ENCODE data around the gene PBX3.

Gene PBX3

DNA sequence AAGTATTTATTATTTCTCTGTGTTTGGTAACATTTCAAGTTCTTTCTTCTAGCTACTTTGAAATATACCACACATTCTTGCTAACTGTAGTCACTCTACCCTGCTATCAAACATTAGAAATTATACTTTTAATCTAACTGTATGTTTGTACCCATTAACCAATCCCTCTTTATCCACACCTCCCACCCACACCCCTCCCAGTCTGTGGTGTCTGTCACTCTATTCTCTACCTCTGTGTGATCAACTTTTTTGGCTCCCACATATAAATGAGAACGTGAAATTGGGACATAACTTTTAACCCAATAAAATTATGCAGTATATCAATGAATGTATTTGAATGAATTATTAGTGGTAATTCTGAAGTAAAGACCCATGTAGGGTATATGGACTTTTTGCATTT, 79.7 kb downstream of the PBX3 start:
- Histone ChIP-seq H3K18ac (ENCODE audit: low read length) (no peak overlapping the region), H3K9ac (ENCODE audit: low read length) (no peak overlapping the region)
- no CpG with 5 or more reads among the region's 1 CpG for WGBS (ENCODE audit: extremely low coverage, insufficient coverage, low lambda C conversion rate)

DNA sequence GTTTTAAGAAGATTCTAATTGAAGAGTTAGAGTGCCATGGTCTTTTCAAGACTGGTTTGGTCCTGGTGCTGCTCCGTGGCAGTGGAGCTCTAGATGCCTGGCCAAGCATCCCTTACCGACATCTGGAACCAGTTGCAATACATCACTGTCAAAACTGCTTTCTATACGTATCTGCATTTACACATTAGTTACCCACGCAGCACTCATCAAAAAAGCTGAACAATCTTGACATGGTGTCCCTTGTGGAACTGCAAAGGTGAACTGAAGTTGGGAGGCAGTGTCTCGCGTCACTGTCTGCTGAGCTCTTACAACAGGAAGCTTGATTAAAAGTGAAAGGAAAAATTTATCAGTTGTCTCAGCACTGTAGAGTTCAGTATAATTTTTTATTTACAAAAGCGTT, 82.6 kb downstream of the PBX3 start:
- Histone ChIP-seq H4K8ac (ENCODE audit: low read depth, low read length) (no peak overlapping the region), H3K56ac (ENCODE audit: low read length) (no peak overlapping the region), H3K79me2 (ENCODE audit: control insufficient read depth, insufficient read depth, low read length) (peaks cover 4% of the 10 kb centered on the region), H3K4me1 (ENCODE audit: control insufficient read depth, low read depth, low read length) (no peaks in the 10 kb centered on the region), H3K4me2 (ENCODE audit: low read length) (no peak overlapping the region), H3K4me3 (ENCODE audit: low read length) (no peak overlapping the region), H2BK120ac (ENCODE audit: low read depth, low read length) (no peak overlapping the region), H3K4ac (ENCODE audit: low read depth, low read length) (no peak overlapping the region), H2BK5ac (ENCODE audit: low read length) (no peak overlapping the region), H3K9ac (ENCODE audit: low read length) (no peak overlapping the region), H3K36me3 (ENCODE audit: control insufficient read depth, insufficient read depth, low read length) (no peaks in the 10 kb centered on the region), H2AK5ac (ENCODE audit: low read length) (no peak overlapping the region), H3K79me1 (ENCODE audit: low read length) (peaks cover 5% of the 10 kb centered on the region), H3K18ac (ENCODE audit: low read length) (no peak overlapping the region), H3K23ac (ENCODE audit: low read length) (no peak overlapping the region), H3K27ac (ENCODE audit: low read depth, low read length) (no peak overlapping the region), H2BK15ac (replicated peaks; ENCODE audit: low read depth) (no peak overlapping the region), H4K5ac (ENCODE audit: low read length) (no peak overlapping the region), H3K27me3 (ENCODE audit: insufficient read depth, low read length, poor library complexity) (no peaks in the 10 kb centered on the region)
- 100% methylated on average over 1 of the region's 7 CpGs for WGBS (ENCODE audit: extremely low coverage, insufficient coverage, low lambda C conversion rate)
- no peak for DNase-seq

More for the DNA sequence above, 79.7 kb downstream of the PBX3 start:
- H3K4me2 ChIP-seq (ENCODE audit: low read length), result no peak overlapping the region
- H2BK120ac ChIP-seq (ENCODE audit: low read depth, low read length), result no peak overlapping the region
- H4K5ac ChIP-seq (ENCODE audit: low read length), result no peak overlapping the region
- no peak overlapping the region for H2BK15ac ChIP-seq (replicated peaks; ENCODE audit: low read depth)
- H3K79me1 ChIP-seq (ENCODE audit: low read length), result peaks cover 2% of the 10 kb centered on the region
- no peak for DNase-seq
- H3K23ac ChIP-seq (ENCODE audit: low read length), result no peak overlapping the region
- H3K27me3 ChIP-seq (ENCODE audit: insufficient read depth, low read length, poor library complexity), result no peaks in the 10 kb centered on the region
- no peak overlapping the region for H2AK5ac ChIP-seq (ENCODE audit: low read length)
- H3K4me3 ChIP-seq (ENCODE audit: low read length), result no peak overlapping the region
- no peak overlapping the region for H4K8ac ChIP-seq (ENCODE audit: low read depth, low read length)
- no peak overlapping the region for H2BK5ac ChIP-seq (ENCODE audit: low read length)
- no peaks in the 10 kb centered on the region for H3K4me1 ChIP-seq (ENCODE audit: control insufficient read depth, low read depth, low read length)
- no peak overlapping the region for H3K4ac ChIP-seq (ENCODE audit: low read depth, low read length)
- no peak overlapping the region for H3K27ac ChIP-seq (ENCODE audit: low read depth, low read length)
- no peaks in the 10 kb centered on the region for H3K36me3 ChIP-seq (ENCODE audit: control insufficient read depth, insufficient read depth, low read length)
- H3K56ac ChIP-seq (ENCODE audit: low read length), result no peak overlapping the region
- peaks cover 4% of the 10 kb centered on the region for H3K79me2 ChIP-seq (ENCODE audit: control insufficient read depth, insufficient read depth, low read length)

DNA sequence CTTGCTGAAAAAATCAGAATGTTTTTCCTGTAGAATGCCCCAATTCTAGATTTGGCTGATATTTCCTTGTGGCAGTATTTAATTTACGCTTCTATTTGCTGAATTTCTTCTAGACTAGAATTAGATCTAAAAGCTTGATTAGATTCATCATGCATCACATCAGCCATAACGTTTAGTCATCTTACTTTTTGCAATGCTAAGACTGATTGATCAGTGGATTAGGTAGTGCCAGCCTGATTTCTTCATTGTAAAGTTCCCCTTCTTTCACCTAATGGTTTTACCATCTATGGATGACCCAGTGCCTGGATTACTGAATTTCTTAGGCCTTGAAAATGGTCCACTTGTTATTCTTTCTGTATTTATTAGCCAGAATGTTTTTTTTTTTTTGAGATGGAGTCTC, 83.9 kb downstream of the PBX3 start:
- Histone ChIP-seq H2BK15ac (replicated peaks; ENCODE audit: low read depth) (no peak overlapping the region), H4K5ac (ENCODE audit: low read length) (no peak overlapping the region), H3K4ac (ENCODE audit: low read depth, low read length) (no peak overlapping the region), H4K8ac (ENCODE audit: low read depth, low read length) (no peak overlapping the region), H2BK120ac (ENCODE audit: low read depth, low read length) (no peak overlapping the region), H3K27ac (ENCODE audit: low read depth, low read length) (no peak overlapping the region), H3K36me3 (ENCODE audit: control insufficient read depth, insufficient read depth, low read length) (no peaks in the 10 kb centered on the region), H3K4me1 (ENCODE audit: control insufficient read depth, low read depth, low read length) (no peaks in the 10 kb centered on the region), H2AK5ac (ENCODE audit: low read length) (no peak overlapping the region), H3K79me2 (ENCODE audit: control insufficient read depth, insufficient read depth, low read length) (peaks cover 4% of the 10 kb centered on the region), H3K4me3 (ENCODE audit: low read length) (no peak overlapping the region), H3K79me1 (ENCODE audit: low read length) (peaks cover 5% of the 10 kb centered on the region), H3K23ac (ENCODE audit: low read length) (no peak overlapping the region), H3K27me3 (ENCODE audit: insufficient read depth, low read length, poor library complexity) (no peaks in the 10 kb centered on the region), H3K9ac (ENCODE audit: low read length) (no peak overlapping the region), H2BK5ac (ENCODE audit: low read length) (no peak overlapping the region), H3K56ac (ENCODE audit: low read length) (no peak overlapping the region), H3K18ac (ENCODE audit: low read length) (no peak overlapping the region), H3K4me2 (ENCODE audit: low read length) (no peak overlapping the region)
- DNase-seq, result no peak
- no CpG with 5 or more reads among the region's 2 CpGs for WGBS (ENCODE audit: extremely low coverage, insufficient coverage, low lambda C conversion rate)

DNA sequence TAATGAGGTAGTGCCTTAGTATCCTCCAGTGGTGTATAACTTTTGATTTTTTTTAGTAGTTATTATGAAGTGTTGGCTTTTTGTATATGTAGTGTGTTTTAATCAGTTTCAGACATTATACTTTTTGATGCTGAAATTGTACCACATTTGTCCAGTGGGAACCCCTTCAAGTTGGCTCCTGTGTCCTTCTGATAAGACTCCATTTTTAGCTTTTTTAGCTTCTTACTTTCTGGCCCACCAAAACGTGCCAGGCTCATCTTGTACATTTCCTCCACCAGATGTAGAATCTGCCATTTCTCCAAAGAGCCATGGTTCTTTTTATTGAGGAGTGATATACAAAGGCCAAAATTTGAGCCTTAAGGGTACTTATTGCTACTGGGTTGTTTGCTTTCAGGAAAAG, 84.4 kb downstream of the PBX3 start:
- peaks cover 4% of the 10 kb centered on the region for H3K79me2 ChIP-seq (ENCODE audit: control insufficient read depth, insufficient read depth, low read length)
- no peak overlapping the region for H4K5ac ChIP-seq (ENCODE audit: low read length)
- no CpG with 5 or more reads among the region's 1 CpG for WGBS (ENCODE audit: extremely low coverage, insufficient coverage, low lambda C conversion rate)

DNA sequence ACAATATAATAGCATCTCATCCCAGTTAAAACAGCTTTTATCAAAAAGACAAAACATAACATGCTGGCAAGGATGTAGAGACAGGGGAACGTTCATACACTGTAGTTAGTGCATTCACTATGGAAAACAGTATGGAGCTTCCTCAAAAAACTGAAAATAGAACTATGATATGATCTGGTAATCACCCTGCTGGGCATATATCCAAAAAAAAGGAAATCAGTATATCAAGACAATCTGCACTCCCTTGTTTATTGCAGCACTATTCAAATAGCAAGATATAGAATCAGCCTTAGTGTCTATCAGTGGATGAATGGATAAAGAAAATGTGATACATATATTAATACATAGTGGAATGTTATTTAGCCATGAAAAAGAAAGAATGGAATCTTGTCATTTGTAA, 88.5 kb downstream of the PBX3 start:
- H3K4ac ChIP-seq (ENCODE audit: low read depth, low read length), result no peak overlapping the region
- no peak overlapping the region for H3K23ac ChIP-seq (ENCODE audit: low read length)
- H3K4me1 ChIP-seq (ENCODE audit: control insufficient read depth, low read depth, low read length), result no peaks in the 10 kb centered on the region
- H3K9ac ChIP-seq (ENCODE audit: low read length), result no peak overlapping the region
- no peak overlapping the region for H2AK5ac ChIP-seq (ENCODE audit: low read length)
- no peak overlapping the region for H4K8ac ChIP-seq (ENCODE audit: low read depth, low read length)
- no peak overlapping the region for H3K27ac ChIP-seq (ENCODE audit: low read depth, low read length)
- H2BK5ac ChIP-seq (ENCODE audit: low read length), result no peak overlapping the region
- no peak overlapping the region for H3K56ac ChIP-seq (ENCODE audit: low read length)
- H2BK15ac ChIP-seq (replicated peaks; ENCODE audit: low read depth), result no peak overlapping the region
- H3K79me2 ChIP-seq (ENCODE audit: control insufficient read depth, insufficient read depth, low read length), result peaks cover 2% of the 10 kb centered on the region
- DNase-seq, result no peak
- WGBS (ENCODE audit: extremely low coverage, insufficient coverage, low lambda C conversion rate), result no CpG with 5 or more reads among the region's 1 CpG
- H3K18ac ChIP-seq (ENCODE audit: low read length), result no peak overlapping the region
- no peaks in the 10 kb centered on the region for H3K36me3 ChIP-seq (ENCODE audit: control insufficient read depth, insufficient read depth, low read length)
- H3K4me2 ChIP-seq (ENCODE audit: low read length), result no peak overlapping the region
- H3K27me3 ChIP-seq (ENCODE audit: insufficient read depth, low read length, poor library complexity), result no peaks in the 10 kb centered on the region
- no peak overlapping the region for H3K4me3 ChIP-seq (ENCODE audit: low read length)
- H4K5ac ChIP-seq (ENCODE audit: low read length), result no peak overlapping the region
- no peak overlapping the region for H2BK120ac ChIP-seq (ENCODE audit: low read depth, low read length)
- H3K79me1 ChIP-seq (ENCODE audit: low read length), result peaks cover 5% of the 10 kb centered on the region

More for the DNA sequence above, 84.4 kb downstream of the PBX3 start:
- Histone ChIP-seq H3K4ac (ENCODE audit: low read depth, low read length) (no peak overlapping the region), H3K27ac (ENCODE audit: low read depth, low read length) (no peak overlapping the region), H4K8ac (ENCODE audit: low read depth, low read length) (no peak overlapping the region), H3K23ac (ENCODE audit: low read length) (no peak overlapping the region), H3K79me1 (ENCODE audit: low read length) (peaks cover 5% of the 10 kb centered on the region), H2BK15ac (replicated peaks; ENCODE audit: low read depth) (no peak overlapping the region), H3K9ac (ENCODE audit: low read length) (no peak overlapping the region), H3K27me3 (ENCODE audit: insufficient read depth, low read length, poor library complexity) (no peaks in the 10 kb centered on the region), H2BK120ac (ENCODE audit: low read depth, low read length) (no peak overlapping the region), H3K18ac (ENCODE audit: low read length) (no peak overlapping the region), H3K4me3 (ENCODE audit: low read length) (no peak overlapping the region), H3K4me2 (ENCODE audit: low read length) (no peak overlapping the region), H3K4me1 (ENCODE audit: control insufficient read depth, low read depth, low read length) (no peaks in the 10 kb centered on the region), H3K36me3 (ENCODE audit: control insufficient read depth, insufficient read depth, low read length) (no peaks in the 10 kb centered on the region), H2BK5ac (ENCODE audit: low read length) (no peak overlapping the region), H3K56ac (ENCODE audit: low read length) (no peak overlapping the region), H2AK5ac (ENCODE audit: low read length) (no peak overlapping the region)
- DNase-seq, result no peak

DNA sequence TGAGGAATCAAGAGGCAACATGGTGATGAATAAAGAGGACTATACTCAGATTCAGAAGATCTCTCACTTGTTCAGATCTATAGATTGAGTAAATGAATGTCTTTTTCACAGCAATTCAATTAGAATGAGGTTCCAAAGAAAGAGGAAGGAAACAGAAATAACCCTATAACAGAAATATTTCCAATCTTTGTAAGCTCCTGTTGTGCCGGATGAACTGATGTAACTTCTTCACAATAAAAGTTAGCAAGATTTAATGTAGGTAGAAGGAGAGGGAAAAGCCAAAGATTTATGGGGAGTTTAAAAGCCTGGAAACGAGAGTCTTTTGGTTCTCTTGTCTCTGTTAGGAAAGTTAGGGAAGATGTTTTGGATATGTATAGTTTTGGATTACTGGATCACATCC, 92.1 kb downstream of the PBX3 start:
- H4K5ac ChIP-seq (ENCODE audit: low read length), result no peak overlapping the region
- peaks cover 5% of the 10 kb centered on the region for H3K79me2 ChIP-seq (ENCODE audit: control insufficient read depth, insufficient read depth, low read length)
- no peak overlapping the region for H2AK5ac ChIP-seq (ENCODE audit: low read length)
- H3K4me3 ChIP-seq (ENCODE audit: low read length), result no peak overlapping the region
- H3K56ac ChIP-seq (ENCODE audit: low read length), result no peak overlapping the region
- no peak for DNase-seq
- no peaks in the 10 kb centered on the region for H3K4me1 ChIP-seq (ENCODE audit: control insufficient read depth, low read depth, low read length)
- no peak overlapping the region for H3K9ac ChIP-seq (ENCODE audit: low read length)
- H3K27ac ChIP-seq (ENCODE audit: low read depth, low read length), result no peak overlapping the region
- no peak overlapping the region for H3K18ac ChIP-seq (ENCODE audit: low read length)
- no peak overlapping the region for H3K4me2 ChIP-seq (ENCODE audit: low read length)
- H2BK15ac ChIP-seq (replicated peaks; ENCODE audit: low read depth), result no peak overlapping the region
- H2BK120ac ChIP-seq (ENCODE audit: low read depth, low read length), result no peak overlapping the region
- no CpG with 5 or more reads among the region's 2 CpGs for WGBS (ENCODE audit: extremely low coverage, insufficient coverage, low lambda C conversion rate)
- H3K36me3 ChIP-seq (ENCODE audit: control insufficient read depth, insufficient read depth, low read length), result no peaks in the 10 kb centered on the region
- no peak overlapping the region for H4K8ac ChIP-seq (ENCODE audit: low read depth, low read length)
- H2BK5ac ChIP-seq (ENCODE audit: low read length), result no peak overlapping the region
- peaks cover 5% of the 10 kb centered on the region for H3K79me1 ChIP-seq (ENCODE audit: low read length)
- no peak overlapping the region for H3K23ac ChIP-seq (ENCODE audit: low read length)
- no peak overlapping the region for H3K4ac ChIP-seq (ENCODE audit: low read depth, low read length)
- H3K27me3 ChIP-seq (ENCODE audit: insufficient read depth, low read length, poor library complexity), result no peaks in the 10 kb centered on the region
